HG03439 (cell line): ENCODE results near the gene SYP.

Experiments used
- ATAC-seq: cut with Tn5 transposase; IDR thresholded peaks from one replicate; pipeline ENCODE4 v1.9.1; 2021; ENCODE audit warnings: mild to moderate bottlenecking, moderate library complexity; ENCODE audit not compliant: unreplicated experiment

SYP gene

DNA sequence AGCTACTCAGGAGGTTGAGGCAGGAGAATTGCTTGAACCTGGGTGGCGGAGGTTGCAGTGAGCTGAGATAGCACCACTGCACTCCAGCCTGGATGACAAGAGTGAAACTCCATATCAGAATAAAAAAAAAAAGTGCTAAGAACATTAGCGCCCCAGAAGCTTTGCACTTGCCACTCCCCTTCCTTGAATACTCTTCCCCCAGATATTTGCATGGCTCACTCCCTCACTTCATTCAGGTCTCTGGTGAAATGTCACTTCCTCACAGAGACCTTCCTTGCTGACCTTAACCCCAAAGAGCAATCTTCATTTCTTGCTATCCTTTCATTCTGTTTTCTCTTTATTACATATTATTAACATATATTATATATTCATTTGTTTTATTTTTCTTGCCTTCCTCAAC lies 21.9 kb upstream of the SYP start:
- no peak for ATAC-seq

GRCh38 chrX:49220100-49220499 lies 20.1 kb upstream of the SYP start:
- ATAC-seq, result no peak

DNA sequence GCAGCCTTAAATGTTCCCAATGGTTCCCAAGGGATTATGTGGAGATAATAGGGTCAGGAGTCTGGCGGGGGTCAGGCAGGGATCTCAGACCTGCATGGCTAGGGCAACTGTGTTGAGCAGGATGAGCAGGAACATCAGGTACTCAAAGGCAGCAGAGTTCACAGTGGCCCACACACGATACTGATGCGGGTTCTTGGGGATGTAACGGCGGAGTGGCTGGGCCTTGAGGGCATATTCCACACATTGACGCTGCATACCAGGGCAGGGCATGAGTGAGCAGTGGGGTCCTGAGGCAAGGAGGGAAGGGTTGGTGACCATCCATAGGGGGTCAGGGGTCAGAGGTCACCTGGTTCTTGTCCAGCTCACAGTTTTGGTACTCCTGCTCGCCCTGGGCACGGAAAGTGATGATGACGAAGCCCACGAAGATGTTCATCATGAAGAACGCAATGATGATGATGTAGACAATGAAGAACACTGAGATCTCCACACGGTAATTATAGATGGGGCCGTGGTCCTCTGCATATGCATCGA lies 15.1 kb upstream of the SYP start:
- no peak for ATAC-seq

DNA sequence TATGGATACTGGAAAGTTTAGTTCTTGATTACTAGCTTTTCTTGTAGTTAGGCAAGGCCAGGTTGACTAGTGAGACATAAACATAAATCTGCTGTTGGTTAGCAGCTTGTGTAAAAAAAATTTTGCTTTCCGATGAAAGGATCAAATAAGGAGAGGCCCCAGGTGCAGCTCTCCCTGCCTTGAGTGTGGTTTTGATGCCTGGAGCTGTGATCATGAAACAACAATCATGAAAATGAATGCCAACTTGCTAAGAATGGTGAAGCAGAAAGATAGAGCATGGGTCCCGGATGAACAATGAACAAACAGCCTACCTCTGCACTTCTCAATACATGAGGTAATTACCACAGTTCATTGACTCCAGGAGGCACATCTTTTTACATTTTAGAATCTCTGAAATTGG lies 14.4 kb upstream of the SYP start:
- no peak for ATAC-seq

GRCh38 chrX:49212861-49213260 lies 12.9 kb upstream of the SYP start:
- ATAC-seq, result no peak

DNA sequence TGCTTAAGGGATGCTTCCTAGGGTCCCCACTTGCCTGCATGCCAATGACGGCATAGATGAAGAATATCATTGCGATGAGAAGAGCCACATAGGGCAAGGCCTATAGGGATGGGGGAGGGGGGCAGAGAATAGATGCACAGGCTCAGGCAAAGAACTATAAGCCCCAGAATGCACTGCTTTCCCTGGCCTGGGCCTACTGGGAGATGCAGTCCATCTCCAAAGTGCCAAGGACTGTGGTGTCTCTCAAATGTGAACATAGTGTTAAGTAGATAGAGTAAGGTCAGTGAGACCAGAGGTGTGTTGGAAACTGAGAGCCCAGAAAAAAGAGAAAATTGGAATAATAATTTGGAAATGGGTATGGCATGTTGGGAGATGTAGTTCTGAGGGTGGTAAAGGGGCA lies 12.2 kb upstream of the SYP start:
- ATAC-seq, result no peak

- no peak for ATAC-seq
Observed at GRCh38 chrX:49211074-49211473, 11.1 kb upstream of the SYP start.

DNA sequence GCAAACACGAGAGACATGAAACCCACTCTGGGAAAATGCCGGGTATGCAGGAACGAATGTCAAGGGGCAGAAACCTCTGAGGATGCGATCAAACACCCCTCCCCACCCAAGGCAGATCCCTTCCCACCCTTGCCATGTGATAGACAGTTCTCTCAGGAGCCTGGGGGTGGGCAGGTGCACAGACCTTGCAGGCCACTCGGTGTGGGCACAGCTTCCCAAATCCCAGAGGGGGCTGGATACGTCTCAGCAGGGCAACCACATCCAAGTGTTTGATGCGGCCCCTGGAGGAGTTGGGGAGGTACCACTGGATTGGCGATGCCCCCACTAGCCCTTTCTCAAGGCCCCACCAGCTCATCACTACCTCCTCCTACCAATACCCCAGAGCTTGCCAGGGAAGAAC lies 10.4 kb upstream of the SYP start:
- ATAC-seq, result no peak

DNA sequence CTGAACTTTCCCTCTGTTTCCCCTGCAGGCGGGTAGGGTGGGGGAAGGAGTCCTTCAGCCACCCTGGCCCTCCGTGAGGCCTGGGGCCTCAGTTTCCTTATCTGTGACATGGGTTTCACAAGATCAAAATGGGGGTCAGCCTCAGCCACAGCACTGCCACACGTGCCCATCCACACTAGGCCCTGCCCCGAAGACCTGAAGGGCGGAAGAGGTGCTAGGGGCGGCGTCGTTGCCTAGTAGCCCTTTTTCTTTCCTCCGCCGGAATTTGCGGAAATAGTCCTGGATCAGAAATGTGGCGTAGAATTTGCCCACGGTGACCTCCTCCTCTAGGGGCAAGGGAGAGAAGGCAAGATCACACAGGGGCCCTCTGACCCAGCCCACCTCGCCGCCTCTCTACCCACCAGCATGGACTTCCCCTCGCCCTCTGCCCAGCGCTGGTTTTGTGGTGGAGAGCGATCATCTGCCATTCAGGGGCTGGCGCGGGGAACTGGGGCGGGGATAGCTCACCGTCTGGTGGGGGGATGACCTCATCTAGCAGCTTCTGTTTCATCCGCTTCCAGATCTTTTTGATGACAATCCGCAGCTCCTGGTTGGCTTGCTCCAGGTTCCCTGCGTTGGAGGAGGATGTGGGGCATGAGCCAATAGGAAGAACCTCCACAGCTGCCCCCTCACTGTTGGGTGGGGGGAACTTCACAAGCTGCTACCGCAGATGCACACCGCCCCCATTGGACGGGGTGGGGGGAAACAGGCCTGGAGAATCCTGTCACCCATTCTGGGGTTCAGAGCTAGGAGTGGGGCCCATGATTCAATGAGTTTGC lies 9.7 kb upstream of the SYP start:
- ATAC-seq, result no peak

GRCh38 chrX:49208399-49208798 lies 8.4 kb upstream of the SYP start:
- no peak for ATAC-seq

GRCh38 chrX:49206543-49206942 lies 6.5 kb upstream of the SYP start:
- no peak for ATAC-seq

- ATAC-seq, result no peak
Observed at GRCh38 chrX:49205443-49205842, 5.5 kb upstream of the SYP start.

GRCh38 chrX:49204709-49205108 lies 4.7 kb upstream of the SYP start:
- ATAC-seq, result no peak

- ATAC-seq, result no peak
Observed at GRCh38 chrX:49204017-49204416, 4.0 kb upstream of the SYP start.

DNA sequence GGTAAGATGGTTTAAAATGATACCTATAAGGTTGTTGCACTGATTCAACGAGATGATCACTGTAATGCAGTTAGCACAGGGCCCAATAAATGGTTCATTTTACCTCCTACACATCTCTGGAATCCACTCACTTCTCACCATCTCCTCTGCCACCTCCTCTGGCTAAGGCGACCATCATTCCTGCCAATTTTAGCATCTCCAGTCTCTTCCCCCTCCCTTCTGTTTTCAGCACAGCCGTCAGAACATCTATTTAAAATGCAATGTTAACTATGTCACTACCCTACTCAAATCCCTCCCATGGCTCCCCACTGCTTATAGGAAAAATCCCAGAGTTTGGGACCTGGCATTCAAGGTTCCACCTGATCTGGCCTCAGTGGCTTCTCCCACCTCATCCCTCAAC lies 3.5 kb upstream of the SYP start:
- ATAC-seq, result no peak

- no peak for ATAC-seq
Observed at GRCh38 chrX:49202022-49202421, 2.0 kb upstream of the SYP start.

DNA sequence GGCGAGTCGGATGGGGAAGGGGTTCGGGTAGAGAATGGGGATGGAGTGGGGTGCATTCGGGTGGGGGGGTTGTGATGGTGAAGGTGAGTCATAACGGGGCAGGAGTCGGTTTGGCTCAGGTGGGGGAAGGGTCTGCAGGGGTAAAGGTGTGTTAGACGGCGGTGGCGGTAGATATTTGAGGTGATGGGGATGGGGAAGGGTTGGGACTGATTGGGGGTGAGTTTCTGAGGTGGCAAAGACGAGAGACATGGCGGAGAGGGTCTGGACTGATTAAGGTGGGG lies 738 bp downstream of the SYP start:
- no peak for ATAC-seq

DNA sequence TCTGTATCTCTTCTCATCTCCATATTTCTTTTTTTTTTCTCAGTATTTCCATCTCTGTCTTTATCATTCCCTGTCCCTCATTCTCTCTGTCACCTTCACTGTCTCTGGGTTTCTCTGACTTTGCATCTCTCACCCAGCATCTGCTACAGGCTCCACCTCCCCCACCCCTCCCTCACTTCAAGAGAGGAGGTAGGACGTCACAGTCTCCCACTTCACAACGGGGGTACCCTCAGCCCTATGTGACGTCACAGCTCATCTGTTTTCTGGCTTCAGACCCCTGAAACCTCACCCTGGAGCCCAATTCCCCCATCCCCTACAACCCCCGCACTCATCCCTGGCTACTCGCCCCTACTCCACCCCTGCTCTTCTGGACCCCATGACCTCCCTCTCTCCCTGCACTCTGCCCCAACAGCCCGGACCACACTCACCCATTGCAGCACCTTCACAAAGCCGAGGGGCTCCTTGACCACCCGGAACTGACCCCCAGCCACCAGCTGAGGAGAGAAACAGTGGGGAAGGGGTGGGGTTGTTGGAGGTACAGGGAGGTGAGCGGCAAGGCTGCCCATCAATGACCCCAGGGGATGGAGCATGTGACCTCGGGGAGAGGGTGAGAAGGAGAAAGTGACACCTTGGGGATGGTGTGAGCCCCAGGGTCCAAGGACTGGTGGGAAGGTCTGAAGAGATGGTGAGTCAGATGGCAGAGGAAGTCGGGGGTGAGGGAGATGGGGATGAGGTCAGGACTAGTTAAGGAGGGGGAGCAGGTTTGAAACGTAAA lies 1.3 kb downstream of the SYP start:
- no peak for ATAC-seq

- no peak for ATAC-seq
Observed at GRCh38 chrX:49197543-49198087, 2.4 kb downstream of the SYP start.

GRCh38 chrX:49193542-49193964 lies 6.4 kb downstream of the SYP start:
- ATAC-seq, result no peak

- ATAC-seq, result no peak
Observed at GRCh38 chrX:49192722-49193328, 7.2 kb downstream of the SYP start.

DNA sequence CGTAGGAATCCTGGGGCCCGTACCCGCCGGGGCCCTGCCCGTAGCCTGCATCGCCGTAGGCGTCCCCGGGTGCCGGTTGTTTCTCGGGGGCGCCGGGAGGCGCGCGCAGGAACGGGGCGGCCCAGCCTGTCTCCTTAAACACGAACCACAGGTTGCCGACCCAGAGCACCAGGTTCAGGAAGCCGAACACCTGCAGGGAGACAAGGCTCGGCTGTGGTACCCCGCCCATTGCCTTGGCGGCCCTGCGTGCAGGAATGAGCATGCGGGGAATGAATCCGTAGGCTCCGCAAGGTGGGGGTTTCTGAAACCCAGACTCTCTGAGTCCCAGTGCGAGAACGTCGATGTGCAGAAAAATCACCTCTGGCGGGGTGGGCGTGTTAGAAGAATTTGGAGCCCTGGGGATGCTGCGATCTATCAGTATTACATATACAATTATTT lies 8.4 kb downstream of the SYP start:
- no peak for ATAC-seq
